K562 (cell line): ENCODE measurements around the gene CLEC17A. TPM values are rescaled to one million over a fixed set of nuclear protein-coding genes. Genes with fewer than 3 reads are reported as not detected.
"Not testable (repeated sequence)": the region's sequence is repeated elsewhere in the genome, so short reads cannot be mapped to it uniquely, and the experiment has no call there.

ENCODE experiments used
- ATAC-seq: fragments of 200-7000 bp; cut with Tn5 transposase; 3 replicates; pipeline ENCODE4 v1.9.1; 2020; ENCODE audit warnings: moderate library complexity
- BruUV-seq: library from RNA; stranded (reverse); fragments of 400-500 nt; replicated peaks from 2 replicates; lab custom pipeline; 2021; lab: Mats Ljungman, UMichigan
- CTCF ChIA-PET: fragments of 300-600 bp; formaldehyde crosslinking; extraction: SDS; loops from one replicate; lab custom pipeline; 2021; ENCODE audit warnings: low intra/inter-chr PET ratio; lab: Yijun Ruan, JAX
- POLR2A ChIA-PET: fragments of 300-600, 350-650 bp; sonication (Branson Sonifier 250); formaldehyde crosslinking; extraction: SDS; loops from one replicate; lab custom pipeline; 2021; ENCODE audit warnings: antibody characterized with exemption, inconsistent platforms; lab: Yijun Ruan, JAX
- DNase-seq, 4 experiments: peaks; one replicate each; pipeline versions ENCODE4 v3.0.0 to v3.0.0-alpha.2; 2011 to 2018; ENCODE audit warnings: low spot score in 3 of 4, mixed read lengths in 3 of 4; ENCODE audit errors: extremely low read depth in 1 of 4
- FAIRE-seq: peaks from 2 replicates; lab custom pipeline; 2011; peaks lifted over from hg19 to GRCh38; lab: Jason Lieb, UNC
- H2AFZ ChIP-seq: 2 replicates; pipeline ENCODE4 v1.6.0; 2011; ENCODE audit warnings: low read depth, low read length, control low read depth, inconsistent platforms
- H3K27ac ChIP-seq: fragments of 200-600 bp; 3 replicates; pipeline ENCODE4 v1.8.0; 2011; ENCODE audit warnings: low read depth, mild to moderate bottlenecking, control low read depth, inconsistent platforms, low read length, moderate library complexity, mixed read lengths; ENCODE audit errors: extremely low read depth
- H3K27me3 ChIP-seq, 2 experiments: fragments of 300-600 bp in 1 of 2; 2 replicates in 1 of 2; 3 replicates in 1 of 2; pipeline versions ENCODE4 v1.6.0 to v1.8.0; 2011; ENCODE audit warnings: inconsistent platforms in 2 of 2, low read length in 2 of 2, mild to moderate bottlenecking in 1 of 2, mixed read lengths in 1 of 2, moderate library complexity in 1 of 2; ENCODE audit not compliant: control insufficient read depth in 2 of 2, insufficient read depth in 2 of 2
- H3K36me3 ChIP-seq: fragments of 300-600 bp; 3 replicates; pipeline ENCODE4 v1.8.0; 2011; ENCODE audit warnings: mild to moderate bottlenecking, low read length, inconsistent platforms; ENCODE audit not compliant: control insufficient read depth, insufficient read depth
- H3K4me1 ChIP-seq, 2 experiments: fragments of 200-600 bp in 1 of 2; replicated peaks in 1 of 2; 2 replicates in 1 of 2; 3 replicates in 1 of 2; pipeline versions ENCODE4 v1.5.1 to v1.8.0; 2011; ENCODE audit warnings: inconsistent platforms in 2 of 2, low read length in 2 of 2, mild to moderate bottlenecking in 1 of 2, mixed read lengths in 1 of 2, moderate library complexity in 1 of 2; ENCODE audit not compliant: control insufficient read depth in 2 of 2, insufficient read depth in 2 of 2
- H3K4me2 ChIP-seq: 2 replicates; pipeline ENCODE4 v1.6.1; 2011; ENCODE audit warnings: low read length, control low read depth, inconsistent platforms, mixed read lengths; ENCODE audit not compliant: insufficient read depth
- H3K4me3 ChIP-seq: fragments of 200-600 bp; sonication (generic), shearing (Covaris generic); 2 replicates; pipeline ENCODE4 v1.5.1; 2016; ENCODE audit warnings: control low read depth, inconsistent platforms
- H3K79me2 ChIP-seq: fragments of 200-600 bp; 3 replicates; pipeline ENCODE4 v1.8.0; 2011; ENCODE audit warnings: low read length, inconsistent platforms; ENCODE audit not compliant: control insufficient read depth, insufficient read depth
- H3K9ac ChIP-seq, 2 experiments: 2 replicates each; pipeline versions ENCODE4 v1.6.0 to v1.6.1; 2011; ENCODE audit warnings: low read depth in 2 of 2, low read length in 2 of 2, control low read depth in 1 of 2, inconsistent platforms in 1 of 2, mild to moderate bottlenecking in 1 of 2, mixed read lengths in 1 of 2; ENCODE audit not compliant: insufficient read depth in 1 of 2
- H3K9me1 ChIP-seq: one replicate; pipeline ENCODE4 v1.6.0; 2011; ENCODE audit warnings: inconsistent platforms, mild to moderate bottlenecking, low read length, moderate library complexity; ENCODE audit not compliant: control insufficient read depth, insufficient read depth
- H3K9me3 ChIP-seq: replicated peaks from 2 replicates; pipeline ENCODE4 v1.5.1; 2011; ENCODE audit warnings: low read depth, low read length, inconsistent platforms; ENCODE audit not compliant: control insufficient read depth, insufficient read depth
- H4K20me1 ChIP-seq: replicated peaks from 2 replicates; pipeline ENCODE4 v1.6.1; 2011; ENCODE audit warnings: low read length, inconsistent platforms, mixed read lengths; ENCODE audit not compliant: control insufficient read depth, insufficient read depth
- HMBOX1 ChIP-seq: sonication (generic); IDR thresholded peaks from 2 replicates; pipeline ENCODE4 v1.6.1; 2016
- MAZ ChIP-seq, 2 experiments: fragments of 450-650 bp in 1 of 2; sonication (generic) in 1 of 2; formaldehyde crosslinking; IDR thresholded peaks in 1 of 2; conservative IDR thresholded peaks in 1 of 2; 2 replicates each; pipeline versions ENCODE4 v1.4.0 to v1.5.0; 2020; ENCODE audit warnings: mild to moderate bottlenecking in 1 of 2, missing genetic modification reagents in 1 of 2
- MLLT1 ChIP-seq, 2 experiments: fragments of 450-650 bp; IDR thresholded peaks; 2 replicates each; pipeline ENCODE4 v1.6.1; 2016
- RAD21 ChIP-seq, 2 experiments: fragments of 250-450 bp in 1 of 2; fragments of 450-650 bp in 1 of 2; sonication (Bioruptor Pico) in 1 of 2; formaldehyde crosslinking in 1 of 2; IDR thresholded peaks in 1 of 2; conservative IDR thresholded peaks in 1 of 2; 2 replicates each; pipeline versions ENCODE4 v1.4.0 to v1.8.0; 2020 to 2022; ENCODE audit warnings: mild to moderate bottlenecking in 2 of 2, moderate library complexity in 1 of 2
- RBBP5 ChIP-seq: fragments of 200-600 bp; sonication (generic); IDR thresholded peaks from 2 replicates; pipeline ENCODE4 v1.6.1; 2012; ENCODE audit warnings: borderline replicate concordance, mild to moderate bottlenecking, low read length, control low read depth, inconsistent platforms; ENCODE audit not compliant: insufficient read depth, poor library complexity, severe bottlenecking
- TRIM24 ChIP-seq, 2 experiments: fragments of 450-650 bp; IDR thresholded peaks; 2 replicates each; pipeline ENCODE4 v1.6.1; 2016
- ZC3H8 ChIP-seq: fragments of 450-650 bp; IDR thresholded peaks from 2 replicates; pipeline ENCODE4 v1.6.1; 2017
- ZNF512 ChIP-seq: IDR thresholded peaks from 2 replicates; pipeline ENCODE4 v1.6.1; 2016; ENCODE audit warnings: missing genetic modification characterization, missing compliant biosample characterization
- WGBS: fragments of 100-300 bp; shearing (Covaris generic); methylation state at CpG from one replicate; pipeline ENCODE4 v1.1.6; 2016; ENCODE audit warnings: low coverage, mixed read lengths; ENCODE audit not compliant: insufficient coverage; ENCODE audit errors: missing lambda C conversion rate; 5-methylcytosine and 5-hydroxymethylcytosine counted together
- in situ Hi-C: fragments of 300-500 bp; cut with MboI; formaldehyde crosslinking; loops from 4 replicates; pipeline ENCODE4 v1.15.0; 2018; ENCODE audit warnings: inconsistent platforms, mixed read lengths
- intact Hi-C: fragments of 100-400 bp; cut with micrococcal nuclease; formaldehyde crosslinking; loops from 2 replicates; pipeline ENCODE4 v1.14.2; 2022
- polyA plus RNA-seq, 8 experiments: library from polyadenylated mRNA; depleted of rRNA in 4 of 8; stranded (reverse) in 5 of 8; unstranded in 3 of 8; fragments of >200 nt; fragmentation: Nextera tagmentation in 2 of 8; fragmentation: Illumina TruSeq in 1 of 8; extraction: Ambion mirVana in 2 of 8; extraction: Trizol in 1 of 8; gene quantifications; 2 replicates each; pipeline versions ENCODE4 v1.2.1 to v1.2.3, GENCODE V29; 2011 to 2014; ENCODE audit warnings: inconsistent platforms in 1 of 8, missing spikeins in 1 of 8
- total RNA-seq, 7 experiments: library from RNA; depleted of rRNA in 6 of 7; stranded (reverse); fragments of >200 nt in 6 of 7; fragmentation: Illumina TruSeq in 2 of 7; extraction: Trizol in 2 of 7; gene quantifications; 2 replicates each; pipeline versions ENCODE4 v1.2.1 to v1.2.3, GENCODE V29; 2011 to 2021; ENCODE audit warnings: low replicate concordance in 1 of 7
- TF ChIP-seq, protein P1 (sequence below), 3 experiments: IDR thresholded peaks in 2 of 3; conservative IDR thresholded peaks in 1 of 3; 2 replicates each; pipeline ENCODE4 v1.5.1; 2011 to 2012; ENCODE audit warnings: low read length in 3 of 3, mild to moderate bottlenecking in 3 of 3, control low read depth in 2 of 3, improper control_type of control experiment in 1 of 3, inconsistent platforms in 1 of 3, low read depth in 1 of 3, mixed read lengths in 1 of 3, moderate library complexity in 1 of 3; ENCODE audit not compliant: insufficient read depth in 2 of 3

The CLEC17A gene
- total and polyA plus RNA-seq, 9 of the 15 experiments (the other 6 are each of a cell fraction or from before 2014, with no cell fraction given): 0.03 TPM; not detected in 8

GRCh38 chr19:14551134-14552005 lies 31.5 kb upstream of the CLEC17A start:
- H3K9me3 ChIP-seq, H3K4me3 ChIP-seq, H3K9me1 ChIP-seq, H2AFZ ChIP-seq, H3K27me3 ChIP-seq, H4K20me1 ChIP-seq, in situ Hi-C loops, BruUV-seq: not testable (repeated sequence)
- Histone ChIP-seq H3K4me2 (peak overlapping the region; percentile 59), H3K27ac (peak overlapping the region; percentile 69; the same call in 2 of the 3 replicates), H3K79me2 (peaks cover 69% of the 10 kb centered on the region), H3K9ac (peak overlapping the region in 1 of 2 experiments; percentile 88; a peak in 2 of 4 replicates), H3K36me3 (peaks cover 23% of the 10 kb centered on the region; the same call in 2 of the 3 replicates), H3K4me1 (peaks cover 29 to 57% of the 10 kb centered on the region in 2 experiments)
- intact Hi-C loops: loop anchor here (1.0 to 10.0 kb wide), 4 partner anchors 15 to 117 kb away; partner anchors contain the start of genes DNAJB1 and PKN1
- peak; percentile 92 for FAIRE-seq
- WGBS: 19% methylated on average over 12 of the region's 12 CpGs
- ChIA-PET CTCF (interaction anchor here (1.6 kb wide), 1 partner anchor 46 kb away, joined by 6 read pairs; no protein-coding TSS in a partner anchor), POLR2A (interaction anchor here (0.6 to 1.9 kb wide), 4 partner anchors 9 to 39 kb away, joined by 3 to 7 read pairs (median 5); partner anchors contain the start of gene DNAJB1)
- ATAC-seq: peak; percentile 92
- peak; percentile 57 to 85 (median 66) for DNase-seq
- TF ChIP-seq TRIM24 (IDR thresholded peaks at IDR 0.05) (peak in 1 of 2 experiments; percentile 29; a peak in 1 of 4 replicates), RBBP5 (peak; percentile 40), ZC3H8 (0 out of 2 replicates have a peak, but pooled peaks have one; percentile 63), MLLT1 (IDR thresholded peaks at IDR 0.05) (peak; percentile 46 to 53; a peak in 1 of 4 replicates), HMBOX1 (peak; percentile 66), RAD21 (CRISPR knock-in tag; conservative IDR thresholded peaks at IDR 0.05 in 1 of 2, IDR thresholded peaks at IDR 0.05 in 1 of 2) (peak; percentile 48 to 77), ZNF512 (tag) (peak; percentile 79), MAZ (CRISPR knock-in tag; conservative IDR thresholded peaks at IDR 0.05 in 1 of 2, IDR thresholded peaks at IDR 0.05 in 1 of 2) (peak in 1 of 2 experiments; percentile 32; a peak in 1 of 4 replicates)
- TF ChIP-seq, protein P1, sequence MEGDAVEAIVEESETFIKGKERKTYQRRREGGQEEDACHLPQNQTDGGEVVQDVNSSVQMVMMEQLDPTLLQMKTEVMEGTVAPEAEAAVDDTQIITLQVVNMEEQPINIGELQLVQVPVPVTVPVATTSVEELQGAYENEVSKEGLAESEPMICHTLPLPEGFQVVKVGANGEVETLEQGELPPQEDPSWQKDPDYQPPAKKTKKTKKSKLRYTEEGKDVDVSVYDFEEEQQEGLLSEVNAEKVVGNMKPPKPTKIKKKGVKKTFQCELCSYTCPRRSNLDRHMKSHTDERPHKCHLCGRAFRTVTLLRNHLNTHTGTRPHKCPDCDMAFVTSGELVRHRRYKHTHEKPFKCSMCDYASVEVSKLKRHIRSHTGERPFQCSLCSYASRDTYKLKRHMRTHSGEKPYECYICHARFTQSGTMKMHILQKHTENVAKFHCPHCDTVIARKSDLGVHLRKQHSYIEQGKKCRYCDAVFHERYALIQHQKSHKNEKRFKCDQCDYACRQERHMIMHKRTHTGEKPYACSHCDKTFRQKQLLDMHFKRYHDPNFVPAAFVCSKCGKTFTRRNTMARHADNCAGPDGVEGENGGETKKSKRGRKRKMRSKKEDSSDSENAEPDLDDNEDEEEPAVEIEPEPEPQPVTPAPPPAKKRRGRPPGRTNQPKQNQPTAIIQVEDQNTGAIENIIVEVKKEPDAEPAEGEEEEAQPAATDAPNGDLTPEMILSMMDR (IDR thresholded peaks at IDR 0.05 in 2 of 3, conservative IDR thresholded peaks at IDR 0.05 in 1 of 3; ENCODE audit: insufficient read depth in 2 of 3, low read depth in 1 of 3, low read length in 3 of 3): peak; percentile 80 to 81 (median 81)
